Left ventricle myocardium inferior (tissue), 1 donor: ENCODE results near the gene NANOS2. TPM values are rescaled to one million over a fixed set of nuclear protein-coding genes. Genes with fewer than 3 reads are reported as not detected.

Experiments
- DNase-seq: peaks from one replicate; pipeline ENCODE4 v3.0.0-alpha.2; 2020
- H3K27ac ChIP-seq: fragments of 200-600 bp; replicated peaks from 2 replicates; pipeline ENCODE4 v1.8.0; 2021
- H3K27me3 ChIP-seq: fragments of 200-600 bp; 2 replicates; pipeline ENCODE4 v1.8.0; 2021; ENCODE audit warnings: low read depth
- H3K36me3 ChIP-seq: fragments of 200-600 bp; 2 replicates; pipeline ENCODE4 v1.8.0; 2021
- H3K4me1 ChIP-seq: fragments of 200-600 bp; 2 replicates; pipeline ENCODE4 v1.8.0; 2021
- H3K4me3 ChIP-seq: fragments of 200-600 bp; 2 replicates; pipeline ENCODE4 v1.8.0; 2021; ENCODE audit warnings: mild to moderate bottlenecking, moderate library complexity
- H3K9me3 ChIP-seq: fragments of 200-600 bp; replicated peaks from 2 replicates; pipeline ENCODE4 v1.8.0; 2021
- CTCF ChIP-seq: fragments of 200-600 bp; IDR thresholded peaks from 2 replicates; pipeline ENCODE4 v1.8.0; 2021; ENCODE audit warnings: antibody characterized with exemption, mild to moderate bottlenecking, borderline replicate concordance
- intact Hi-C: fragments of 100-400 bp; cut with micrococcal nuclease; formaldehyde crosslinking; loops from one replicate; pipeline ENCODE4 v1.11.0; 2022
- total RNA-seq: library from RNA; stranded (reverse); fragmentation: NEBNext Ultra II Directional; extraction: Animal tissue kit (Norgen Biotek cat#: 25700); gene quantifications from one replicate; pipeline ENCODE4 v1.2.1, GENCODE V29; 2021
- donor health status: DM: no; HTN: yes; CAD: no; lungs with severe emphysema.

The NANOS2 gene
- total RNA-seq, 1 donor from 2014 or later, result not detected

GRCh38 chr19:45927565-45928261 lies 13.1 kb upstream of the NANOS2 start:
- Histone ChIP-seq H3K36me3 (no peaks in the 10 kb centered on the region), H3K4me3 (no peak overlapping the region), H3K9me3 (no peaks in the 10 kb centered on the region), H3K4me1 (peaks cover 4% of the 10 kb centered on the region), H3K27me3 (peaks cover 25% of the 10 kb centered on the region), H3K27ac (no peak overlapping the region)
- intact Hi-C loops, result no loop called here
- peak; percentile 89 for DNase-seq
- peak; percentile 23 for TF ChIP-seq CTCF

- Histone ChIP-seq H3K4me3 (no peak overlapping the region), H3K27ac (no peak overlapping the region), H3K27me3 (peaks cover 8% of the 10 kb centered on the region), H3K4me1 (peaks cover 4% of the 10 kb centered on the region), H3K36me3 (no peaks in the 10 kb centered on the region), H3K9me3 (no peaks in the 10 kb centered on the region)
- intact Hi-C loops, result no loop called here
- no peak for DNase-seq
- no peak for TF ChIP-seq CTCF
Observed at GRCh38 chr19:45924891-45925447, 10.4 kb upstream of the NANOS2 start.

DNA sequence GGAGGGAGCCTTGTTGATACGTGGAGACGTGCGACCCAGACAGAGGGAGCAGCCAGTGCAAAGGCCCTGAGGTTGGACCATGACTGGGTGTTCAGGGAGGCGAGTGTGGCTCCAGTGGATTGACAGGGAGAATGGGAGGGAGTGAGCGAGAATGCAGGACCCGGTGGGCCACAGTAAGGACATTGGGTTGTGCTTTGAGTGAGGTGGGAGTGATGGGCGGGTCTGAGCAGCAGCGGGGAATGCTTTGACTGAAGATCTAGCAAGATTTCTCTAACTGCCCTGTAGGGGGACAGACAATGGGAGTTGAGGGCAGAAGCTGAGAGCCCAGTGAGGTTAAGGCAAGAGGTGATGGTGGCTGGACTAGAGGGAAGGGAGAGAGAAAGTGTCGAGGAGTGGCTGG lies 7.7 kb upstream of the NANOS2 start:
- TF ChIP-seq CTCF, result no peak
- no peaks in the 10 kb centered on the region for H3K36me3 ChIP-seq
- peaks cover 34% of the 10 kb centered on the region for H3K27me3 ChIP-seq
- H3K9me3 ChIP-seq, result no peaks in the 10 kb centered on the region
- intact Hi-C loops, result no loop called here
- no peak overlapping the region for H3K4me3 ChIP-seq
- H3K4me1 ChIP-seq, result no peaks in the 10 kb centered on the region
- no peak for DNase-seq
- H3K27ac ChIP-seq, result no peak overlapping the region

DNA sequence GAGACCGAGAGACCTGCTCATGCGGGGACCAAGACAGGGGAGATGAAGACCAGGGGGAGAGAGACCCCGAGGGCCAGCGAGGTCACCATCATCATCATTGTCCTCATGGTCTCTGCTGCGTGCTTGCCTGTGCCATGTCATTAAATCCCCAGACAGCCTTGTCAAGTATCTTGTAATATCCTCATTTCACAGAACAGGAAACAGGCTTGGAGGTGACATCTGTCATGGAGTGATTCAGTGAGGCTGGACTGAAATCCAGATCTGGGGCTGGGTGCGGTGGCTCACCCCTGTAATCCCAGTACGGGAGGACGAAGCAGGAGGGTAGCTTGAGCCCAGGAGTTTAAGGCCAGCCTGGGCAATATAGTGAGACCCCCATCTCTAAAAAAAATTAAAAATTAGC lies 5.9 kb upstream of the NANOS2 start:
- DNase-seq, result no peak
- H3K27me3 ChIP-seq, result peaks cover 51% of the 10 kb centered on the region
- H3K4me1 ChIP-seq, result no peaks in the 10 kb centered on the region
- TF ChIP-seq CTCF, result no peak
- no peaks in the 10 kb centered on the region for H3K9me3 ChIP-seq
- no peak overlapping the region for H3K4me3 ChIP-seq
- H3K36me3 ChIP-seq, result no peaks in the 10 kb centered on the region
- intact Hi-C loops, result no loop called here
- no peak overlapping the region for H3K27ac ChIP-seq

- Histone ChIP-seq H3K27ac (no peak overlapping the region), H3K27me3 (peaks cover 55% of the 10 kb centered on the region), H3K4me3 (no peak overlapping the region), H3K36me3 (no peaks in the 10 kb centered on the region), H3K4me1 (no peaks in the 10 kb centered on the region), H3K9me3 (no peaks in the 10 kb centered on the region)
- no peak for DNase-seq
- intact Hi-C loops, result loop anchor here (10.0 kb wide), 1 partner anchor 85 kb away; no protein-coding TSS in a partner anchor
- no peak for TF ChIP-seq CTCF
Observed at GRCh38 chr19:45919678-45920077, 5.1 kb upstream of the NANOS2 start.
